ENCODE measurements around the gene PPARD. TPM values are rescaled to one million over a fixed set of nuclear protein-coding genes. Genes with fewer than 3 reads are reported as not detected.
A peak's percentile ranks its signal among the peaks of the same experiment; 100 is the strongest.

The PPARD gene
- polyA plus RNA-seq, 2 of the 4 experiments (the other 2 are of a cell fraction): 3.8 to 5.9 TPM

DNA sequence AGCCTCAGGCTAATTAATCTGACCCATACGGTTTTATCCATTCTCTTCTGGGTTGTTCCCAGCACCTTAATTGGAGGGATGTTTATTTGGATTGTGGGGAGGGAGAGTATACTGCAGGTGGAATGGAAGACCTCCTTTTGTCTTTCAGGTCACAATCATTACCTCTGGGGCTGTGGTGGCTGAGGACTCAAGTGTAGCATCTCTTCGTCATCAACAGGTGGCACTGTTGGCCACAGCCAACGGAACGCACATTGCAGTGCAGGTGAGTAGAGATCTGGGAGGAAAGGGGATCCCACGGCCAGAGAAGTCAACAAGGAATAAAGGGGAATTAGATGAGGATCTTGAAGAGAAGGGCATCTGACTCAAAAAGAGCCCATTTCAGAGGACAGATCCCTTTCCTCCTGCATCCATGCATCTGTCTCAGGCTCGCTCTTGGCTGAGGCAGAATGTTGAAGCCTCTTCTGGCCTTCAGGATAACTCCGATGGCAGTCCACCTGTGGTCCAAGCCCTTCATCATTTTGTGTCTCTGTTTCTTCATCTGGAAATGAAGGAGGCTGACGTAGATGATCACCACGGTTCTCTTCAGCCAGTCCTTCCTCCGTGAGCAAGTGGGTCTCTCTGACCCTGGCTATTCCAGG is 47.9 kb upstream of the PPARD start:
- H3K27ac ChIP-seq: no peak overlapping the region
- 52% methylated on average over 10 of the region's 10 CpGs for WGBS (ENCODE audit: missing lambda C conversion rate)
- peak; percentile 45 to 65 for DNase-seq (ENCODE audit: low read depth in 1 of 2, low spot score in 1 of 2)
- peak; percentile 81 to 88 for ATAC-seq
- H3K4me3 ChIP-seq: no peak overlapping the region
- H3K4me2 ChIP-seq: no peak overlapping the region
- CTCF ChIA-PET: interaction anchor here (0.8 to 2.8 kb wide), 18 partner anchors 13 to 442 kb away, joined by 3 to 17 read pairs (median 3); partner anchors contain the start of genes ARMC12, PPARD and RPL10A
- TF ChIP-seq, protein P1, sequence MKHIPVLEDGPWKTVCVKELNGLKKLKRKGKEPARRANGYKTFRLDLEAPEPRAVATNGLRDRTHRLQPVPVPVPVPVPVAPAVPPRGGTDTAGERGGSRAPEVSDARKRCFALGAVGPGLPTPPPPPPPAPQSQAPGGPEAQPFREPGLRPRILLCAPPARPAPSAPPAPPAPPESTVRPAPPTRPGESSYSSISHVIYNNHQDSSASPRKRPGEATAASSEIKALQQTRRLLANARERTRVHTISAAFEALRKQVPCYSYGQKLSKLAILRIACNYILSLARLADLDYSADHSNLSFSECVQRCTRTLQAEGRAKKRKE (CRISPR knock-in tag; IDR thresholded peaks at IDR 0.05; ENCODE audit: low read depth): no peak
- TF ChIP-seq PBX3 (IDR thresholded peaks at IDR 0.05): no peak
- no peak for TF ChIP-seq HOXB13 (CRISPR knock-in tag; IDR thresholded peaks at IDR 0.05; ENCODE audit: low read depth)
- peak; percentile 64 to 71 for TF ChIP-seq RAD21 (conservative IDR thresholded peaks at IDR 0.05 in 1 of 2, IDR thresholded peaks at IDR 0.05 in 1 of 2)
- TF ChIP-seq SMC3 (IDR thresholded peaks at IDR 0.05): 0 out of 3 replicates have a peak, but pooled peaks have one; percentile 37
- no peak for TF ChIP-seq RCOR1 (IDR thresholded peaks at IDR 0.05; ENCODE audit: low read depth, low read length)
- TF ChIP-seq, protein P2, sequence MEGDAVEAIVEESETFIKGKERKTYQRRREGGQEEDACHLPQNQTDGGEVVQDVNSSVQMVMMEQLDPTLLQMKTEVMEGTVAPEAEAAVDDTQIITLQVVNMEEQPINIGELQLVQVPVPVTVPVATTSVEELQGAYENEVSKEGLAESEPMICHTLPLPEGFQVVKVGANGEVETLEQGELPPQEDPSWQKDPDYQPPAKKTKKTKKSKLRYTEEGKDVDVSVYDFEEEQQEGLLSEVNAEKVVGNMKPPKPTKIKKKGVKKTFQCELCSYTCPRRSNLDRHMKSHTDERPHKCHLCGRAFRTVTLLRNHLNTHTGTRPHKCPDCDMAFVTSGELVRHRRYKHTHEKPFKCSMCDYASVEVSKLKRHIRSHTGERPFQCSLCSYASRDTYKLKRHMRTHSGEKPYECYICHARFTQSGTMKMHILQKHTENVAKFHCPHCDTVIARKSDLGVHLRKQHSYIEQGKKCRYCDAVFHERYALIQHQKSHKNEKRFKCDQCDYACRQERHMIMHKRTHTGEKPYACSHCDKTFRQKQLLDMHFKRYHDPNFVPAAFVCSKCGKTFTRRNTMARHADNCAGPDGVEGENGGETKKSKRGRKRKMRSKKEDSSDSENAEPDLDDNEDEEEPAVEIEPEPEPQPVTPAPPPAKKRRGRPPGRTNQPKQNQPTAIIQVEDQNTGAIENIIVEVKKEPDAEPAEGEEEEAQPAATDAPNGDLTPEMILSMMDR (IDR thresholded peaks at IDR 0.05): peak; percentile 59
- H3K4me1 ChIP-seq: no peaks in the 10 kb centered on the region
- POLR2A ChIA-PET: no interaction called here
- no peak for FAIRE-seq
- no peaks in the 10 kb centered on the region for H3K9me3 ChIP-seq

GRCh38 chr6:35295036-35295435 is 47.3 kb upstream of the PPARD start:
- POLR2A ChIA-PET: no interaction called here
- no peak for FAIRE-seq
- ATAC-seq: no peak
- TF ChIP-seq SREBF2 (IDR thresholded peaks at IDR 0.05) (no peak), RAD21 (conservative IDR thresholded peaks at IDR 0.05 in 1 of 2, IDR thresholded peaks at IDR 0.05 in 1 of 2) (no peak), HDAC2 (IDR thresholded peaks at IDR 0.05) (no peak)
- Histone ChIP-seq H3K4me3 (no peak overlapping the region), H3K4me1 (no peaks in the 10 kb centered on the region), H3K9me3 (no peaks in the 10 kb centered on the region), H3K27ac (no peak overlapping the region), H3K4me2 (no peak overlapping the region)
- DNase-seq (ENCODE audit: low read depth in 1 of 2, low spot score in 1 of 2): no peak
- 86% methylated on average over 1 of the region's 2 CpGs for WGBS (ENCODE audit: missing lambda C conversion rate)
- CTCF ChIA-PET: interaction anchor here (0.6 to 2.4 kb wide), 7 partner anchors 9 to 442 kb away, joined by 3 to 16 read pairs (median 3); partner anchors contain the start of gene ARMC12

GRCh38 chr6:35295521-35296315 is 46.6 kb upstream of the PPARD start:
- no CpG with 5 or more reads among the region's 3 CpGs for WGBS (ENCODE audit: missing lambda C conversion rate)
- Histone ChIP-seq H3K9me3 (no peaks in the 10 kb centered on the region), H3K4me3 (no peak overlapping the region), H3K4me2 (no peak overlapping the region), H3K4me1 (no peaks in the 10 kb centered on the region), H3K27ac (no peak overlapping the region)
- ChIA-PET POLR2A (no interaction called here), CTCF (interaction anchor here (0.5 to 2.4 kb wide), 12 partner anchors 9 to 442 kb away, joined by 3 to 16 read pairs (median 4); no protein-coding TSS in a partner anchor)
- DNase-seq (ENCODE audit: low read depth in 1 of 2, low spot score in 1 of 2) (no peak), FAIRE-seq (no peak), ATAC-seq (no peak)
- TF ChIP-seq EHF (CRISPR knock-in tag; IDR thresholded peaks at IDR 0.05): no peak
- TF ChIP-seq RNF2 (IDR thresholded peaks at IDR 0.05; ENCODE audit: borderline replicate concordance, low read depth): no peak
- TF ChIP-seq ESRRA (IDR thresholded peaks at IDR 0.05; ENCODE audit: borderline replicate concordance, low read length): no peak
- TF ChIP-seq, protein P1 (CRISPR knock-in tag; IDR thresholded peaks at IDR 0.05; ENCODE audit: low read depth): no peak
- TF ChIP-seq, protein P3, sequence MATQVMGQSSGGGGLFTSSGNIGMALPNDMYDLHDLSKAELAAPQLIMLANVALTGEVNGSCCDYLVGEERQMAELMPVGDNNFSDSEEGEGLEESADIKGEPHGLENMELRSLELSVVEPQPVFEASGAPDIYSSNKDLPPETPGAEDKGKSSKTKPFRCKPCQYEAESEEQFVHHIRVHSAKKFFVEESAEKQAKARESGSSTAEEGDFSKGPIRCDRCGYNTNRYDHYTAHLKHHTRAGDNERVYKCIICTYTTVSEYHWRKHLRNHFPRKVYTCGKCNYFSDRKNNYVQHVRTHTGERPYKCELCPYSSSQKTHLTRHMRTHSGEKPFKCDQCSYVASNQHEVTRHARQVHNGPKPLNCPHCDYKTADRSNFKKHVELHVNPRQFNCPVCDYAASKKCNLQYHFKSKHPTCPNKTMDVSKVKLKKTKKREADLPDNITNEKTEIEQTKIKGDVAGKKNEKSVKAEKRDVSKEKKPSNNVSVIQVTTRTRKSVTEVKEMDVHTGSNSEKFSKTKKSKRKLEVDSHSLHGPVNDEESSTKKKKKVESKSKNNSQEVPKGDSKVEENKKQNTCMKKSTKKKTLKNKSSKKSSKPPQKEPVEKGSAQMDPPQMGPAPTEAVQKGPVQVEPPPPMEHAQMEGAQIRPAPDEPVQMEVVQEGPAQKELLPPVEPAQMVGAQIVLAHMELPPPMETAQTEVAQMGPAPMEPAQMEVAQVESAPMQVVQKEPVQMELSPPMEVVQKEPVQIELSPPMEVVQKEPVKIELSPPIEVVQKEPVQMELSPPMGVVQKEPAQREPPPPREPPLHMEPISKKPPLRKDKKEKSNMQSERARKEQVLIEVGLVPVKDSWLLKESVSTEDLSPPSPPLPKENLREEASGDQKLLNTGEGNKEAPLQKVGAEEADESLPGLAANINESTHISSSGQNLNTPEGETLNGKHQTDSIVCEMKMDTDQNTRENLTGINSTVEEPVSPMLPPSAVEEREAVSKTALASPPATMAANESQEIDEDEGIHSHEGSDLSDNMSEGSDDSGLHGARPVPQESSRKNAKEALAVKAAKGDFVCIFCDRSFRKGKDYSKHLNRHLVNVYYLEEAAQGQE (IDR thresholded peaks at IDR 0.05): no peak
- no peak for TF ChIP-seq MYC (IDR thresholded peaks at IDR 0.05; ENCODE audit: borderline replicate concordance, low read length)
- no peak for TF ChIP-seq CHD2 (IDR thresholded peaks at IDR 0.05; ENCODE audit: low read length, partially characterized antibody)
- TF ChIP-seq TFCP2L1 (CRISPR knock-in tag; IDR thresholded peaks at IDR 0.05): no peak
- no peak for TF ChIP-seq POLR2AphosphoS2 (conservative IDR thresholded peaks at IDR 0.05; ENCODE audit: low read length)
- TF ChIP-seq, protein P4, sequence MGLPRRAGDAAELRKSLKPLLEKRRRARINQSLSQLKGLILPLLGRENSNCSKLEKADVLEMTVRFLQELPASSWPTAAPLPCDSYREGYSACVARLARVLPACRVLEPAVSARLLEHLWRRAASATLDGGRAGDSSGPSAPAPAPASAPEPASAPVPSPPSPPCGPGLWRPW (IDR thresholded peaks at IDR 0.05): no peak
- TF ChIP-seq JUNB (IDR thresholded peaks at IDR 0.05): no peak
- TF ChIP-seq TP53 (CRISPR knock-in tag; IDR thresholded peaks at IDR 0.05): no peak
- no peak for TF ChIP-seq GATA3 (IDR thresholded peaks at IDR 0.05; ENCODE audit: borderline replicate concordance)
